Measurements from ENCODE around the gene PYDC1.

DNA sequence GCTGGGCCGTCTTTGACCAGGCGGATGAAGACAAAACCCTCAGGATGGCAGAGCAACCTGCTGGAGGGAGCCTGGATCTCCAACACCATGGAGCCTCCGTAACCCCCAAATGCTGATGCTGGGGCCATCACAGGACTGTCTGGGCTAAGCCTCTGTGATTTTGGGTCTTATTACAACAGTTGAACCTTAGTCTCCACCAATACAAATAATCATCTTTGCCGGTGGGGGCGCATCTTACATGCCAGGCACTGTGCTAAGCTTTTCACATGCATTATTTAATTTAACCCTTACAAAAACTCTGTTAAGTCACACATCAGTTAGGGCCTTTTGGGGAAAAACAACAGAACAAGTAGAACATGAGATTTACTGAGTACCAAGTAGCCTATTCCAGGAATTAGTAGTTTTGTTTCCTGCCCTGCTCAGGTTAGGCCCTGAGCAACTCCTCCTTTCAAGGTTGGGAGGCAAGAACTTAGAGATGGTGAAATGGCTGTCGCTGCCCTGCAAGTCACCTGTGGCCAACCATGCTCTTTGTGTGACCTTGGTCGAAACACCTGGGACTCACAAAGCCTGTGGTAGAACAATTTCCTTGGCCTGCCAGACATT is 33.9 kb upstream of the PYDC1 start:
- TF ChIP-seq, protein P1, sequence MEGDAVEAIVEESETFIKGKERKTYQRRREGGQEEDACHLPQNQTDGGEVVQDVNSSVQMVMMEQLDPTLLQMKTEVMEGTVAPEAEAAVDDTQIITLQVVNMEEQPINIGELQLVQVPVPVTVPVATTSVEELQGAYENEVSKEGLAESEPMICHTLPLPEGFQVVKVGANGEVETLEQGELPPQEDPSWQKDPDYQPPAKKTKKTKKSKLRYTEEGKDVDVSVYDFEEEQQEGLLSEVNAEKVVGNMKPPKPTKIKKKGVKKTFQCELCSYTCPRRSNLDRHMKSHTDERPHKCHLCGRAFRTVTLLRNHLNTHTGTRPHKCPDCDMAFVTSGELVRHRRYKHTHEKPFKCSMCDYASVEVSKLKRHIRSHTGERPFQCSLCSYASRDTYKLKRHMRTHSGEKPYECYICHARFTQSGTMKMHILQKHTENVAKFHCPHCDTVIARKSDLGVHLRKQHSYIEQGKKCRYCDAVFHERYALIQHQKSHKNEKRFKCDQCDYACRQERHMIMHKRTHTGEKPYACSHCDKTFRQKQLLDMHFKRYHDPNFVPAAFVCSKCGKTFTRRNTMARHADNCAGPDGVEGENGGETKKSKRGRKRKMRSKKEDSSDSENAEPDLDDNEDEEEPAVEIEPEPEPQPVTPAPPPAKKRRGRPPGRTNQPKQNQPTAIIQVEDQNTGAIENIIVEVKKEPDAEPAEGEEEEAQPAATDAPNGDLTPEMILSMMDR (conservative IDR thresholded peaks at IDR 0.05; ENCODE audit: low read depth, low read length), result no peak
- no peak for TF ChIP-seq EZH2 (IDR thresholded peaks at IDR 0.05; ENCODE audit: borderline replicate concordance, low read depth, low read length, poor library complexity, severe bottlenecking)

Measured in A673 (cell line).